Body of pancreas (tissue), 4 donors: ENCODE results near the gene TMEM63C. TPM values are rescaled to one million over a fixed set of nuclear protein-coding genes. Genes with fewer than 3 reads are reported as not detected.

Source experiments
- ATAC-seq: fragments of 150-250 bp; one replicate; pipeline ENCODE4 v1.9.1; 2016
- DNase-seq, 4 donors: peaks; one replicate each; pipeline ENCODE4 v3.0.0-alpha.2; 2019
- H3K27ac ChIP-seq, 4 donors: fragments of 200-600 bp; sonication (generic); 1 replicate in 3 of 4; 2 replicates in 1 of 4; pipeline versions ENCODE4 v1.5.1 to v1.6.1; 2016 to 2019; ENCODE audit warnings: mild to moderate bottlenecking in 1 of 4, mixed read lengths in 1 of 4, moderate library complexity in 1 of 4
- H3K27me3 ChIP-seq, 2 donors: fragments of 200-600 bp; sonication (generic); one replicate each; pipeline ENCODE4 v1.6.0; 2016; ENCODE audit warnings: mild to moderate bottlenecking in 1 of 2
- H3K36me3 ChIP-seq, 2 donors: fragments of 200-600 bp; sonication (generic); replicated peaks in 1 of 2; 2 replicates each; pipeline ENCODE4 v1.5.1; 2016; ENCODE audit warnings: low read depth in 2 of 2; ENCODE audit not compliant: insufficient read depth in 1 of 2
- H3K4me1 ChIP-seq: fragments of 200-600 bp; sonication (generic); one replicate; pipeline ENCODE4 v1.6.0; 2016
- H3K4me3 ChIP-seq, 2 donors: fragments of 200-600 bp; sonication (generic); 1 replicate in 1 of 2; 2 replicates in 1 of 2; pipeline ENCODE4 v1.5.1; 2016 to 2019
- H3K9me3 ChIP-seq, 3 donors: fragments of 200-600 bp; sonication (generic); 1 replicate in 2 of 3; 2 replicates in 1 of 3; pipeline ENCODE4 v1.5.1; 2016
- CTCF ChIP-seq, 7 experiments: fragments of 450-650 bp in 4 of 7; fragments of 200-600 bp in 3 of 7; sonication (generic) in 3 of 7; IDR thresholded peaks; one replicate each; pipeline ENCODE4 v1.5.1; 2016 to 2019; ENCODE audit warnings: antibody characterized with exemption in 7 of 7
- POLR2A ChIP-seq, 3 donors: fragments of 450-650 bp; IDR thresholded peaks; one replicate each; pipeline ENCODE4 v1.6.1; 2016; ENCODE audit warnings: antibody characterized with exemption in 3 of 3, mild to moderate bottlenecking in 2 of 3
- WGBS, 2 donors: methylation state at CpG; one replicate each; pipeline ENCODE4 v1.1.5; 2017; 5-methylcytosine and 5-hydroxymethylcytosine counted together
- intact Hi-C: fragments of 100-400 bp; cut with DNase I; formaldehyde crosslinking; loops from one replicate; pipeline ENCODE4 v1.15.1; 2023
- total RNA-seq, 2 donors: library from RNA; depleted of rRNA; stranded (reverse); fragments of >200 nt; gene quantifications; one replicate each; pipeline ENCODE4 v1.1.0, GENCODE V29; 2016

TMEM63C gene
- total RNA-seq, 2 donors from 2014 or later: 0.33 to 3.6 TPM

DNA sequence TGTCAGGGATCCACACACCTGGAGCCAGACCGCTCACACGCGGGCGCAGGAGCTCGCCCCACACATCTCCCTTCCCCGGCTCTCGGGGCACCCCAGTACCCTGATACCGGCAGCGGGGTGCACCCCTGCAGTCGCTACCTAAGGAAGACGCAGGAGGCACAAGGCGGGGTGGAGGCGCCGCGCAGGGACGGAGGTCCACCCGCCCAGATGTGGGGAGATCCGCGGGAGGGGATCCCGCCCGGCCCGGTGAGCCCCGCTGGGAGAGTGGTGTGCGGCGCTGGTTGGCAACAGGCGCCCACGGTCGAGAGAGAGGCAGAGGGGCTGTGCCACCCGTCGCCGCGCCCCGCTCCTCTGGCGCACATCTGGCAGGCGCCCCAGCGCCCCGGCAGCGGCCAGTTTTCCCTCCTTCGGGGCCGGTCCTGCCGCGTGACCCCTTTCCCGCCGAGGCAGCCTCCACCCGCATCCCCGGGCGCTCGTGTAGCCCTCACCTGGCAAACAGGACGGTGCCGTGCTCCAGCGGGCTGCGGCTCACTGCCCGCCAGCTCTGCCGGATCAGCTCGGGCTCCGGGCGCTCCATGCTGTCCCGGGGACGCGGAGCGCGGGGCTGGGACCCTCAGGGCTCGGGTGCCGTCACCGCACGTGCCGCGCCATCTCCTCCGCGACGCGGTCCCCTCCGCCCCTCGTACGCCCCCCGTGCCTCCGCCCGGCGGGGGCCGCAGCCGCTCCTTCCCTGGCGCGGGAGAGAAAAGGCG is 88.9 kb downstream of the TMEM63C start:
- TF ChIP-seq POLR2A (IDR thresholded peaks at IDR 0.05) (no peak), CTCF (IDR thresholded peaks at IDR 0.05) (no peak)
- H3K27me3 ChIP-seq: peaks cover 0 to 8% of the 10 kb centered on the region in 2 donors
- H3K36me3 ChIP-seq: no peaks in the 10 kb centered on the region
- WGBS, 2 donors: 0 to 3% methylated on average over 5 to 75 of the region's 84 CpGs
- H3K4me3 ChIP-seq: no peak overlapping the region
- DNase-seq (no peak), ATAC-seq (no peak)
- H3K4me1 ChIP-seq: peaks cover 22% of the 10 kb centered on the region
- intact Hi-C loops: no loop called here
- no peak overlapping the region for H3K27ac ChIP-seq
- peaks cover 0 to 6% (median 0%) of the 10 kb centered on the region in 3 donors for H3K9me3 ChIP-seq

GRCh38 chr14:77271113-77271710 is 89.6 kb downstream of the TMEM63C start, which contains the start of gene NGB:
NGB (minus strand) TSS chr14:77271206; CDS start chr14:77270937, 269 bp downstream.
- no peak within 1 kb of the TSS for H3K4me3 ChIP-seq

GRCh38 chr14:77272261-77272660 is 90.7 kb downstream of the TMEM63C start:
- Histone ChIP-seq H3K9me3 (peaks cover 0 to 6% (median 0%) of the 10 kb centered on the region in 3 donors), H3K27me3 (peaks cover 0 to 8% of the 10 kb centered on the region in 2 donors), H3K36me3 (no peaks in the 10 kb centered on the region), H3K4me1 (peaks cover 22% of the 10 kb centered on the region), H3K4me3 (no peak overlapping the region), H3K27ac (no peak overlapping the region)
- TF ChIP-seq POLR2A (IDR thresholded peaks at IDR 0.05): no peak
- no peak for TF ChIP-seq CTCF (IDR thresholded peaks at IDR 0.05)
- intact Hi-C loops: no loop called here
- 81 to 89% methylated on average over 4 of the region's 4 CpGs for WGBS, 2 donors
- no peak for DNase-seq
- no peak for ATAC-seq

More at GRCh38 chr14:77271113-77271710, 89.6 kb downstream of the TMEM63C start, which contains the start of gene NGB:
- no peak for ATAC-seq
- peaks cover 0 to 8% of the 10 kb centered on the region in 2 donors for H3K27me3 ChIP-seq
- 17 to 70% methylated on average over 3 to 38 of the region's 38 CpGs for WGBS, 2 donors
- no peak for DNase-seq
- H3K27ac ChIP-seq: no peak within 1 kb of the TSS
- H3K9me3 ChIP-seq: peaks cover 0 to 6% (median 0%) of the 10 kb centered on the region in 3 donors
- peaks cover 22% of the 10 kb centered on the region for H3K4me1 ChIP-seq
- intact Hi-C loops: no loop called here
- TF ChIP-seq CTCF (IDR thresholded peaks at IDR 0.05): no peak
- TF ChIP-seq POLR2A (IDR thresholded peaks at IDR 0.05): no peak
- no peaks in the 10 kb centered on the region for H3K36me3 ChIP-seq

- Histone ChIP-seq H3K36me3 (peaks cover 0 to 3% of the 10 kb centered on the region in 2 donors), H3K27ac (no peak overlapping the region), H3K9me3 (no peaks in the 10 kb centered on the region), H3K4me1 (peaks cover 22% of the 10 kb centered on the region), H3K27me3 (peaks cover 0 to 8% of the 10 kb centered on the region in 2 donors), H3K4me3 (no peak overlapping the region)
- intact Hi-C loops: no loop called here
- DNase-seq (no peak), ATAC-seq (no peak)
- 98 to 100% methylated on average over 4 of the region's 4 CpGs for WGBS, 2 donors
- TF ChIP-seq POLR2A (IDR thresholded peaks at IDR 0.05) (no peak), CTCF (IDR thresholded peaks at IDR 0.05) (no peak)
These were observed 92.2 kb downstream of the TMEM63C start for GRCh38 chr14:77273796-77274195.
